Tibial nerve (tissue), 4 donors: ENCODE results near the gene FAHD1. TPM values are rescaled to one million over a fixed set of nuclear protein-coding genes. Genes with fewer than 3 reads are reported as not detected.

Experiments
- DNase-seq, 2 donors: peaks; one replicate each; pipeline ENCODE4 v3.0.0-alpha.2; 2019; ENCODE audit warnings: low spot score in 2 of 2
- H3K27ac ChIP-seq, 4 donors: fragments of 200-600 bp; sonication (generic) in 3 of 4; one replicate each; pipeline ENCODE4 v1.5.1; 2017 to 2019; ENCODE audit warnings: mild to moderate bottlenecking in 1 of 4
- H3K27me3 ChIP-seq, 2 donors: fragments of 200-600 bp; sonication (generic) in 1 of 2; one replicate each; pipeline versions ENCODE4 v1.5.1 to v1.6.0; 2017 to 2019
- H3K36me3 ChIP-seq, 3 donors: fragments of 200-600 bp; sonication (generic); one replicate each; pipeline ENCODE4 v1.5.1; 2018 to 2019
- H3K4me1 ChIP-seq, 4 donors: fragments of 200-600 bp; sonication (generic) in 3 of 4; one replicate each; pipeline ENCODE4 v1.5.1; 2017 to 2019
- H3K4me3 ChIP-seq, 4 donors: fragments of 200-600 bp; sonication (generic) in 3 of 4; one replicate each; pipeline ENCODE4 v1.5.1; 2017 to 2019; ENCODE audit warnings: mild to moderate bottlenecking in 1 of 4, moderate library complexity in 1 of 4
- H3K9me3 ChIP-seq, 4 donors: fragments of 200-600 bp; sonication (generic) in 3 of 4; one replicate each; pipeline ENCODE4 v1.5.1; 2017 to 2019
- CTCF ChIP-seq, 5 experiments: fragments of 200-600 bp in 3 of 5; fragments of 450-650 bp in 2 of 5; sonication (generic) in 3 of 5; IDR thresholded peaks; one replicate each; pipeline ENCODE4 v1.5.1; 2016 to 2019; ENCODE audit warnings: antibody characterized with exemption in 5 of 5, mild to moderate bottlenecking in 3 of 5, moderate library complexity in 2 of 5
- EP300 ChIP-seq, 2 donors: sonication (generic); formaldehyde crosslinking; IDR thresholded peaks; one replicate each; pipeline ENCODE4 v1.6.1; 2017; ENCODE audit warnings: antibody characterized with exemption in 2 of 2, mild to moderate bottlenecking in 1 of 2
- POLR2A ChIP-seq, 2 donors: fragments of 450-650 bp; IDR thresholded peaks; one replicate each; pipeline ENCODE4 v1.6.1; 2017; ENCODE audit warnings: antibody characterized with exemption in 2 of 2, mild to moderate bottlenecking in 2 of 2, moderate library complexity in 2 of 2
- WGBS, 2 donors: methylation state at CpG; one replicate each; pipeline ENCODE4 v1.1.5; 2018; 5-methylcytosine and 5-hydroxymethylcytosine counted together
- total RNA-seq, 4 donors: library from RNA; depleted of rRNA; stranded (reverse); fragments of >200 nt; gene quantifications; one replicate each; pipeline ENCODE4 v1.1.0, GENCODE V29; 2016

The FAHD1 gene
- total RNA-seq, 4 donors from 2014 or later: 17.5 to 44.1 (median 33.7) TPM

- TF ChIP-seq POLR2A (IDR thresholded peaks at IDR 0.05): no peak
- H3K27ac ChIP-seq: no peak overlapping the region
- no peaks in the 10 kb centered on the region for H3K27me3 ChIP-seq
- H3K36me3 ChIP-seq: peaks cover 0 to 44% (median 0%) of the 10 kb centered on the region in 3 donors
- no peaks in the 10 kb centered on the region for H3K9me3 ChIP-seq
- H3K4me1 ChIP-seq: peaks cover 0 to 26% (median 7%) of the 10 kb centered on the region in 4 donors
- no peak for DNase-seq
- WGBS, 2 donors: 67 to 70% methylated on average over 9 of the region's 9 CpGs
- H3K4me3 ChIP-seq: no peak overlapping the region
Measured at GRCh38 chr16:1832838-1833454, 5.9 kb downstream of the FAHD1 start.

- Histone ChIP-seq H3K9me3 (no peaks in the 10 kb centered on the region), H3K4me3 (no peak overlapping the region), H3K27ac (no peak overlapping the region), H3K4me1 (peaks cover 0 to 15% (median under 1%) of the 10 kb centered on the region in 4 donors), H3K36me3 (peaks cover 0 to 50% (median 0%) of the 10 kb centered on the region in 3 donors), H3K27me3 (no peaks in the 10 kb centered on the region)
- TF ChIP-seq EP300 (IDR thresholded peaks at IDR 0.05) (no peak), POLR2A (IDR thresholded peaks at IDR 0.05) (no peak), CTCF (IDR thresholded peaks at IDR 0.05) (no peak)
- DNase-seq: no peak
- 82 to 85% methylated on average over 5 of the region's 5 CpGs for WGBS, 2 donors
Measured at GRCh38 chr16:1834096-1834495, 7.1 kb downstream of the FAHD1 start.

- no peak for TF ChIP-seq CTCF (IDR thresholded peaks at IDR 0.05)
- no peak for TF ChIP-seq EP300 (IDR thresholded peaks at IDR 0.05)
- TF ChIP-seq POLR2A (IDR thresholded peaks at IDR 0.05): no peak
- no peak overlapping the region for H3K27ac ChIP-seq
- DNase-seq: no peak
- 48 to 55% methylated on average over 9 of the region's 9 CpGs for WGBS, 2 donors
- H3K9me3 ChIP-seq: no peaks in the 10 kb centered on the region
- H3K27me3 ChIP-seq: no peaks in the 10 kb centered on the region
- peaks cover 0 to 19% (median 0%) of the 10 kb centered on the region in 3 donors for H3K36me3 ChIP-seq
- H3K4me1 ChIP-seq: no peaks in the 10 kb centered on the region
- no peak overlapping the region for H3K4me3 ChIP-seq
Measured at GRCh38 chr16:1839554-1839953, 12.5 kb downstream of the FAHD1 start.

- no peak for DNase-seq
- H3K4me3 ChIP-seq: no peak overlapping the region
- TF ChIP-seq CTCF (IDR thresholded peaks at IDR 0.05) (no peak), POLR2A (IDR thresholded peaks at IDR 0.05) (no peak), EP300 (IDR thresholded peaks at IDR 0.05) (no peak)
- H3K27me3 ChIP-seq: peaks cover 0 to 4% of the 10 kb centered on the region in 2 donors
- H3K27ac ChIP-seq: no peak overlapping the region
- no peaks in the 10 kb centered on the region for H3K9me3 ChIP-seq
- WGBS, 2 donors: 68 to 69% methylated on average over 4 of the region's 4 CpGs
- H3K4me1 ChIP-seq: no peaks in the 10 kb centered on the region
- H3K36me3 ChIP-seq: no peaks in the 10 kb centered on the region
Measured at GRCh38 chr16:1845985-1846384, 19.0 kb downstream of the FAHD1 start.

GRCh38 chr16:1846416-1846815 is 19.4 kb downstream of the FAHD1 start:
- H3K4me3 ChIP-seq: no peak overlapping the region
- no peaks in the 10 kb centered on the region for H3K36me3 ChIP-seq
- H3K27me3 ChIP-seq: peaks cover 0 to 4% of the 10 kb centered on the region in 2 donors
- H3K27ac ChIP-seq: no peak overlapping the region
- no peaks in the 10 kb centered on the region for H3K4me1 ChIP-seq
- no peak for DNase-seq
- TF ChIP-seq CTCF (IDR thresholded peaks at IDR 0.05) (no peak), EP300 (IDR thresholded peaks at IDR 0.05) (no peak), POLR2A (IDR thresholded peaks at IDR 0.05) (no peak)
- WGBS, 2 donors: 73 to 75% methylated on average over 1 of the region's 1 CpG
- no peaks in the 10 kb centered on the region for H3K9me3 ChIP-seq
